A549 (cell line): ENCODE data around the gene PPP1R1A. TPM values are rescaled to one million over a fixed set of nuclear protein-coding genes. Genes with fewer than 3 reads are reported as not detected.
A peak's percentile ranks its signal among the peaks of the same experiment; 100 is the strongest.

Source experiments
- ATAC-seq, 2 experiments: fragments of 200-7000 bp in 1 of 2; fragments of >200 bp in 1 of 2; cut with Nextera tagmentation in 1 of 2; cut with Tn5 transposase in 1 of 2; 3 replicates each; pipeline versions ENCODE4 v1.8.0 to v1.9.1; 2018 to 2020; ENCODE audit warnings: mild to moderate bottlenecking in 1 of 2, moderate library complexity in 1 of 2
- CTCF ChIA-PET: fragments of 300-600 bp; sonication (Branson Sonifier 250); formaldehyde crosslinking; extraction: SDS; loops from one replicate; lab custom pipeline; 2021; ENCODE audit warnings: antibody characterized with exemption, inconsistent platforms; lab: Yijun Ruan, JAX
- POLR2A ChIA-PET: fragments of 350-600 bp; formaldehyde crosslinking; extraction: SDS; loops from one replicate; lab custom pipeline; 2021; ENCODE audit warnings: antibody characterized with exemption, inconsistent platforms; lab: Yijun Ruan, JAX
- DNase-seq, 2 experiments: peaks; one replicate each; pipeline versions ENCODE4 v3.0.0 to v3.0.0-alpha.2; 2011 to 2016; ENCODE audit warnings: low read depth in 1 of 2, low spot score in 1 of 2
- FAIRE-seq: peaks from 2 replicates; lab custom pipeline; 2011; peaks lifted over from hg19 to GRCh38; lab: Jason Lieb, UNC
- H3K27ac ChIP-seq, 2 experiments: fragments of >200 bp; sonication (Bioruptor Twin); formaldehyde crosslinking; 3 replicates each; pipeline ENCODE4 v1.5.1; 2016 to 2017
- H3K4me1 ChIP-seq: fragments of >200 bp; sonication (Bioruptor Twin); formaldehyde crosslinking; 3 replicates; pipeline ENCODE4 v1.6.1; 2016
- H3K4me2 ChIP-seq: fragments of >200 bp; sonication (Bioruptor Twin); formaldehyde crosslinking; 3 replicates; pipeline ENCODE4 v1.6.1; 2016
- H3K4me3 ChIP-seq: fragments of >200 bp; sonication (Bioruptor Twin); formaldehyde crosslinking; 3 replicates; pipeline ENCODE4 v1.5.1; 2016
- H3K9me3 ChIP-seq: fragments of >200 bp; sonication (Bioruptor Twin); formaldehyde crosslinking; 3 replicates; pipeline ENCODE4 v1.6.1; 2016
- E2F6 ChIP-seq: IDR thresholded peaks from 2 replicates; pipeline ENCODE4 v1.6.1; 2012; ENCODE audit warnings: low read depth, borderline replicate concordance
- EHF ChIP-seq: fragments of 250-450 bp; sonication (Bioruptor Pico); IDR thresholded peaks from 2 replicates; pipeline ENCODE4 v1.5.0; 2020; ENCODE audit warnings: mild to moderate bottlenecking
- ELK1 ChIP-seq: fragments of 150-350 bp; IDR thresholded peaks from 2 replicates; pipeline ENCODE4 v1.6.1; 2014; ENCODE audit warnings: low read depth, mild to moderate bottlenecking, low read length
- EP300 ChIP-seq, 2 experiments: fragments of >200 bp; sonication (Bioruptor Twin); formaldehyde crosslinking; IDR thresholded peaks; 2 replicates in 1 of 2; 3 replicates in 1 of 2; pipeline ENCODE4 v1.6.1; 2016 to 2017
- ESRRA ChIP-seq: fragments of 150-350 bp; IDR thresholded peaks from 2 replicates; pipeline ENCODE4 v1.6.1; 2014; ENCODE audit warnings: mild to moderate bottlenecking, low read length, borderline replicate concordance
- FOSB ChIP-seq: fragments of 250-450 bp; sonication (Bioruptor Pico); IDR thresholded peaks from 2 replicates; pipeline ENCODE4 v1.5.0; 2020; ENCODE audit warnings: mild to moderate bottlenecking, moderate library complexity
- FOSL2 ChIP-seq, 2 experiments: fragments of 450-650 bp in 1 of 2; fragments of >200 bp in 1 of 2; sonication (Bioruptor Twin) in 1 of 2; formaldehyde crosslinking; IDR thresholded peaks; 2 replicates each; pipeline versions ENCODE4 v1.5.0 to v1.6.1; 2016 to 2020; ENCODE audit warnings: mild to moderate bottlenecking in 1 of 2, moderate library complexity in 1 of 2
- FOXS1 ChIP-seq: fragments of 250-450 bp; sonication (Bioruptor Pico); IDR thresholded peaks from 2 replicates; pipeline ENCODE4 v1.5.0; 2020; ENCODE audit warnings: mild to moderate bottlenecking, moderate library complexity
- HDAC2 ChIP-seq: fragments of 200-600 bp; sonication (generic); IDR thresholded peaks from 2 replicates; pipeline ENCODE4 v1.6.1; 2016
- HOXA7 ChIP-seq: fragments of 250-450 bp; sonication (Bioruptor Pico); IDR thresholded peaks from 2 replicates; pipeline ENCODE4 v1.5.0; 2020; ENCODE audit warnings: mild to moderate bottlenecking, moderate library complexity
- JUN ChIP-seq, 2 experiments: fragments of >200 bp; sonication (Bioruptor Twin); formaldehyde crosslinking; IDR thresholded peaks; 2 replicates in 1 of 2; 3 replicates in 1 of 2; pipeline ENCODE4 v1.6.1; 2016 to 2017
- KDM1A ChIP-seq: fragments of 200-600 bp; sonication (generic); IDR thresholded peaks from 2 replicates; pipeline ENCODE4 v1.6.1; 2016; ENCODE audit warnings: low read depth, mild to moderate bottlenecking
- MAFK ChIP-seq: fragments of 450-650 bp; IDR thresholded peaks from 2 replicates; pipeline ENCODE4 v1.6.1; 2014; ENCODE audit not compliant: partially characterized antibody
- MAZ ChIP-seq: fragments of 150-350 bp; IDR thresholded peaks from 2 replicates; pipeline ENCODE4 v1.6.1; 2014; ENCODE audit warnings: antibody characterized with exemption, low read depth, low read length, borderline replicate concordance
- PBX3 ChIP-seq: IDR thresholded peaks from 2 replicates; pipeline ENCODE4 v1.6.1; 2012
- PHF8 ChIP-seq: fragments of 200-600 bp; sonication (generic); IDR thresholded peaks from 2 replicates; pipeline ENCODE4 v1.6.1; 2016; ENCODE audit warnings: low read depth, mild to moderate bottlenecking, antibody characterized with exemption, moderate library complexity, borderline replicate concordance
- RARB ChIP-seq: fragments of 250-450 bp; sonication (Bioruptor Pico); IDR thresholded peaks from 2 replicates; pipeline ENCODE4 v1.8.0; 2021; ENCODE audit warnings: mild to moderate bottlenecking, moderate library complexity
- RFX5 ChIP-seq: fragments of 450-650 bp; IDR thresholded peaks from 2 replicates; pipeline ENCODE4 v1.7.1; 2014; ENCODE audit warnings: antibody characterized with exemption, mild to moderate bottlenecking, moderate library complexity
- RNF2 ChIP-seq: fragments of 200-600 bp; sonication (generic); IDR thresholded peaks from 2 replicates; pipeline ENCODE4 v1.6.1; 2016; ENCODE audit warnings: low read depth, mild to moderate bottlenecking, antibody characterized with exemption, moderate library complexity, borderline replicate concordance
- ZFP36 ChIP-seq: fragments of 450-650 bp; IDR thresholded peaks from 2 replicates; pipeline ENCODE4 v1.6.1; 2014; ENCODE audit warnings: borderline replicate concordance; ENCODE audit not compliant: partially characterized antibody
- ZNF302 ChIP-seq: fragments of 250-450 bp; sonication (Bioruptor Pico); IDR thresholded peaks from 2 replicates; pipeline ENCODE4 v1.9.0; 2021; ENCODE audit warnings: inconsistent platforms, mild to moderate bottlenecking, moderate library complexity
- WGBS: methylation state at CpG from one replicate; pipeline ENCODE4 v1.1.6; 2017; ENCODE audit errors: missing lambda C conversion rate; 5-methylcytosine and 5-hydroxymethylcytosine counted together
- polyA plus RNA-seq, 4 experiments: library from polyadenylated mRNA; depleted of rRNA in 3 of 4; stranded (reverse); fragments of >200 nt; fragmentation: RNase III in 1 of 4; extraction: RNeasy Plus Mini Kit Qiagen cat#74134 plus additional on column Dnase treatment in 1 of 4; gene quantifications; 2 replicates in 3 of 4; 3 replicates in 1 of 4; pipeline ENCODE4 v1.2.3, GENCODE V29; 2011 to 2017

The PPP1R1A gene
- polyA plus RNA-seq, 2 of the 4 experiments (the other 2 are of a cell fraction) = 0.09 TPM; not detected in 1

- H3K4me1 ChIP-seq = no peaks in the 10 kb centered on the region
- 3% methylated on average over 3 of the region's 3 CpGs for WGBS
- POLR2A ChIA-PET = no interaction called here
- no peak overlapping the region for H3K27ac ChIP-seq
- peaks cover 8% of the 10 kb centered on the region for H3K9me3 ChIP-seq
- no peak overlapping the region for H3K4me2 ChIP-seq
- ATAC-seq = no peak
- DNase-seq = no peak
- CTCF ChIA-PET = no interaction called here
- no peak overlapping the region for H3K4me3 ChIP-seq
- no peak for FAIRE-seq
- TF ChIP-seq FOXS1 (CRISPR knock-in tag) (no peak), KDM1A (no peak), JUN (IDR thresholded peaks at IDR 0.05) (no peak), RNF2 (no peak), FOSL2 (IDR thresholded peaks at IDR 0.05) (no peak), FOSL2 (CRISPR knock-in tag; IDR thresholded peaks at IDR 0.05) (no peak)
These were observed 39.9 kb upstream of the PPP1R1A start for GRCh38 chr12:54628186-54628846.

GRCh38 chr12:54627304-54627703 lies 38.8 kb upstream of the PPP1R1A start:
- Histone ChIP-seq H3K4me1 (no peaks in the 10 kb centered on the region), H3K4me3 (no peak overlapping the region), H3K27ac (no peak overlapping the region), H3K9me3 (peaks cover 8% of the 10 kb centered on the region), H3K4me2 (no peak overlapping the region)
- TF ChIP-seq ZFP36 (peak; percentile 44), HDAC2 (no peak)
- CTCF ChIA-PET = no interaction called here
- DNase-seq = no peak
- POLR2A ChIA-PET = no interaction called here
- 30% methylated on average over 3 of the region's 3 CpGs for WGBS
- FAIRE-seq = no peak
- ATAC-seq = no peak

- Histone ChIP-seq H3K4me2 (no peak overlapping the region), H3K4me1 (no peaks in the 10 kb centered on the region), H3K27ac (no peak overlapping the region), H3K9me3 (peaks cover 8% of the 10 kb centered on the region), H3K4me3 (no peak overlapping the region)
- no peak for DNase-seq
- ChIA-PET CTCF (no interaction called here), POLR2A (no interaction called here)
- no peak for FAIRE-seq
- TF ChIP-seq FOXS1 (CRISPR knock-in tag) (no peak), EP300 (IDR thresholded peaks at IDR 0.05) (no peak), MAFK (peak; percentile 14)
- ATAC-seq = no peak
These were observed 37.1 kb upstream of the PPP1R1A start for GRCh38 chr12:54625598-54625997.

- ChIA-PET CTCF (no interaction called here), POLR2A (no interaction called here)
- DNase-seq (no peak), ATAC-seq (no peak), FAIRE-seq (no peak)
- no peaks in the 10 kb centered on the region for H3K4me1 ChIP-seq
- peaks cover 8% of the 10 kb centered on the region for H3K9me3 ChIP-seq
- no peak overlapping the region for H3K4me2 ChIP-seq
- H3K4me3 ChIP-seq = no peak overlapping the region
- H3K27ac ChIP-seq = no peak overlapping the region
- WGBS = 10% methylated on average over 4 of the region's 5 CpGs
- TF ChIP-seq RARB (CRISPR knock-in tag) = no peak
These were observed 36.1 kb upstream of the PPP1R1A start for GRCh38 chr12:54624315-54625279.

- peak in 1 of 2 experiments; percentile 16 for DNase-seq
- no peak overlapping the region for H3K27ac ChIP-seq
- CTCF ChIA-PET = interaction anchor here (0.6 kb wide), 1 partner anchor 260 kb away, joined by 3 read pairs; no protein-coding TSS in a partner anchor
- no peak for TF ChIP-seq FOXS1 (CRISPR knock-in tag)
- TF ChIP-seq HOXA7 (CRISPR knock-in tag) = no peak
- no peak for TF ChIP-seq E2F6
- TF ChIP-seq PHF8 = no peak
- TF ChIP-seq PBX3 = no peak
- TF ChIP-seq EHF (CRISPR knock-in tag) = no peak
- no peak for TF ChIP-seq RFX5
- TF ChIP-seq ELK1 = no peak
- no peak for TF ChIP-seq ZNF302 (CRISPR knock-in tag)
- TF ChIP-seq ESRRA = no peak
- no peak for TF ChIP-seq FOSB (CRISPR knock-in tag)
- TF ChIP-seq MAZ = no peak
- TF ChIP-seq MAFK = no peak
These were observed 34.2 kb upstream of the PPP1R1A start for GRCh38 chr12:54622463-54623183.

More at GRCh38 chr12:54622463-54623183, 34.2 kb upstream of the PPP1R1A start:
- Histone ChIP-seq H3K9me3 (peaks cover 3% of the 10 kb centered on the region), H3K4me3 (no peak overlapping the region), H3K4me2 (no peak overlapping the region), H3K4me1 (no peaks in the 10 kb centered on the region)
- peak in 1 of 2 experiments; percentile 80; a peak in 3 of 6 replicates for ATAC-seq
- FAIRE-seq = no peak
- POLR2A ChIA-PET = no interaction called here
